Dedifferentiated amniotic fluid mesenchymal stem cell (primary cell): ENCODE data around the gene HBEGF.

Experiments used
- DNase-seq: peaks from one replicate; pipeline ENCODE4 v3.0.0-alpha.2; 2016; ENCODE audit errors: extremely low spot score

Gene HBEGF

DNA sequence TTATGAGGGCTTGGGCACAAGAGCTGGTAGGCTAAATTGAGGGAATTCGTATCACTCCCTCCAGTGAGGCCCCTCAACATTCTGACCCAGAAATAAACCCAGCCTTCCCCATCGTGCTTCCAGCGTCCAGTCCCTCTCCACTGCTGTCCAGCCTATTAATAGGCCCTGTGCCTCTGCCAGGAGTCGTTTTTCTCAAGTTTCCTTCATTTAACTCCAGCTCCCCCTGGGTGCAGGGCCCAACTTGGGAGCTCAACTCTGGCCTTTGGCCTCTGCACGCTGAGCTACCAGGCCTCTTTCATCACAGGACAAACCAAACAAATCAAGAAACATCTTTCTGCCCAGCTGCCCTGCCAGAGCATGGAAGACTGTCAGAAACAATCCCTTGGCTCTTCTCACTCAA is 10.0 kb downstream of the HBEGF start:
- DNase-seq: no peak

DNA sequence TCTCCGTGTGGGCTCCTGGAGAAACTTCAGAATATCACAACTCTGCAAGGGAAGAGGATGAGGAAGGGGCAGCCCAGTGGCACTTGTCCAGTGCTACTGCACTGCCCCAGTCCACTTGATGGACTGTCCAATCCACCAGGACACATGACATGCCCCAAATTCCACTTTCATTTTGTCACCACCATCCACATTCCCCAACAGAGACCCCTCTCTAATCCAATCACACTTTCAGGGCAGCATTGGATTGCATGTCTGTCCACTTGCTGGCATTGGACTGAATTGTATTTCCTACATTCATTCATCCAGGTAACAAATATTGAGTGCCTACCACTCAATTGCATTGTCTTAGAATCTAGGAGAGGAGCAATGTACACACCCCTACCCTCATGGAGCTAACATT is 14.8 kb downstream of the HBEGF start:
- no peak for DNase-seq

DNA sequence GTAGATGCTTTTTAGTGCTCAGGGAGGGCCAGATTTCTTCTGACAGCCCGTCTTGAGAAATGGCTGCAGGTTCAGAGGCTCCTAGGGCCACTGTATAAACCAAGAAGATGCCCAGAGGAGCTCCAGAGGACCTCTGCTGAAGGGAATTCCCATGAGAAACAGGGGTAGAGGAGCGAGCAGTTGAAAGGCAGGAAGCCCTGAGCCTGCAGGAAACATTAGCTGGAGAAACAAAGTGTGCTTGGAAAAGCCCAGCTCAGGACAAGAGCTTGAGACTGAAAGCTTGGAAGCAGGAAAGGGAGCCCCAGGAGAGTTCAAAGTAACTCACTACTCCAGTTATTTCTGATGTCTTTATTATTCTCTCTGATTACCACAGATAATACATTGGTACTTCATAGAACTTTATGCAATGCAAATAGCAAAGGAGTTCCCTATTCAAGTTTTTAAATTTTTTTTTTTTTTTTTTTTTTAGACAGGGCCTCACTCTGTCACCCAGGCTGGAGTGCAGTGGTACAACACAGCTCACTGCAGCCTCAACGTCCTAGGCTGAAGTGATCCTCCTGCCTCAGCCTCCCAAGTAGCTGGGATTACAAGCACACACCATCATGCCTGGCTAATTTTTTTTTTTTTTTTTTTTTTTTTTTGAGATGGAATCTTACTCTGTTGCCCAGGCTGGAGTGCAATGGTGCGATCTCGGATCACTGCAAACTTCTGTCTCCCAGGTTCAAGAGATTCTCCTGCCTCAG is 16.5 kb downstream of the HBEGF start:
- DNase-seq: no peak

DNA sequence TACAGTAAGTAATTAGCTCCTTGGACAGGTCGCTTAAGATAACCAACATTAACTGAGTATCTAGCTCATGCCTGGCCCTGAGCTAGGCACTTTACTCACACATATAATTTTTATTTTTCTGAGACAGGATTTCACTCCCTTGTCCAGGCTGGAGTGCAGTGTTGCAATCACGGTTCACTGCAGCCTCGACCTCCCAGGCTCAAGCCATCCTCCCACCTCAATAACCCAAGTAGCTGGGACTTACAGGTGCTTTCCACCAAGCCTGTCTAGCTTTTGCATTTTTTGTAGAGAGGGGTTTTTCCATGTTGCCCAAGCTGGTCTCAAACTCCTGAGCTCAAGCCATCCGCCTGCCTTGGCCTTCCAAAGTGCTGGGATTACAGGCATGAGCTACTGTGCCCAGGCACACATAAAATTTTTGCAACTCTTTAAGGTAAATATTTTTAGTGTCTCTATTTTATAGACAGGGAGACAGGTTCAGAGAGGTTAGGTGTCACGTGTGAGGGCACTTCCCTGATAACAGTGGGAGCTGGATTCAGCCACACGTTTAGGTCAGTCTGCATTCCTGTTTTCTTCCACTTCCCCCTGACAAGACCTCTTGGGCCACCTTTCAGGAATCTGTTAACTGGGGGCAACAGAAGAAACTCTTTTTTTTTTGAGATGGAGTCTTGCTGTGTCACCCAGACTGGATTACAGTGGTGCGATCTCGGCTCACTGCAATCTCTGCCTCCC is 18.2 kb downstream of the HBEGF start:
- no peak for DNase-seq

DNA sequence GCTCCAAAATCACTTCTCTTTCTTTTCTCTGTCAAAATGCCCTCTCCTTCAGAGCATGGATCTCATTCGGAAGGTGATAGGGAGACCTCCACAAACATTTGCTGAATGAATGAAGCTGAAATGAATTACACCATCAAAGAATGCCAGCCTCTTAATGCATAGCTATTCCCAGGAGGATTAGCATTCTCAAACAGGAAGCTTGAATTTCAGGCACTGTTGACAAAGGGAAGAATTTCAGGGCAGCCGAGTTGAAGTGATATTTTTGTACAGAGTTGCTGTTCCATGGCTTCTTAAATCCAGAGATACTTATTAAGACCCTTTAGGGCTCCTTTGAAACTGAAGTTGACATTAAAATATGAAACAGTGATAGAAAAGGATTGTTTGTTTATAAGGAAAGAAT is 18.8 kb downstream of the HBEGF start:
- peak; percentile 67 for DNase-seq

DNA sequence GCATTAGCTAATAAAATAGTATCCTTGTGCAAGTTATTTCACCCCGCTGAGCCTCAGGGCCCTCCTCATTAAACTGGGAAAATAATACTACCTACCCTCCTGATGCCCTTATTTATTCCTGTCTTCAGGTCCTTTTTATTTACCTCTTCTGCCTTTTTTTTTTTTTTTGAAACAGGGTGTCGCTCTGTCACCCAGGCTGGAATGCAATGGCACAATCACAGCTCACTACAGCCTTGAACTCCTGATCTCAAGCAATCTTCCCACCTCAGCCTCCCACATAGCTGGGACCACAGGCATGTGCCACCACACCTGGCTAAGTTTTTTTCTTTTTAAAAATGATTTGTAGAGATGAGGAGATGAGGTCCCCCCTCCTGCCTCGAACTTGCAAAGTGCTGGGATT is 20.9 kb downstream of the HBEGF start:
- no peak for DNase-seq

DNA sequence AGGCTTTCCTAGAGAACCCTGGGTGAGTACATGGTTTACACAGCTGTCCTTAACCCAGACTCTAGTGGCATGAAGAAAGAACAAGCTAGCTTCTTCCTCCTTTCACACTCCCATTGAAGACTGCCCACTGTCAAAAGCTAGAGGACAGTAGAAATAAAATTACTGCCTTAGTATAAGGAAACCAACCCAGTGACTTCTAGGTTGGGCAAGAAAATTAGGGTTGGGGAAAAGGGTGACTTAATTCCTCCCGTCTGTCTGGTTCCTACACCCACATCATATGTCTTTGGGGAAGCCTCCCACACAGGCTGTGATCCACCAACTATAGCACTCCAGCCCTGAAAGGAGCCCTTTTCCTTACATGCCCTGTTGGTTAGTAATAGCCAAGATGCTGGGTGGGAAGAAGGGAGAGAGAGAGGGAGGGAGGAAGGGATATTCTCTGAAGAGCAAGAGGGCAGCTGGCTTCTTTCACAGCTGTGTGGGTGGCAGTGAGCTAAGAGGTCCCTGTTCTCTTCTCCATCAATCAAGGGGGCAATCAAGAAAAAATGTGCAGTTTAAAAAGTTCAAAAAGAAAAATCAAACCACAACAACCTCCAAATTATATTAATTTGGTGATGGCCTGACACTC is 21.7 kb downstream of the HBEGF start:
- DNase-seq: no peak

DNA sequence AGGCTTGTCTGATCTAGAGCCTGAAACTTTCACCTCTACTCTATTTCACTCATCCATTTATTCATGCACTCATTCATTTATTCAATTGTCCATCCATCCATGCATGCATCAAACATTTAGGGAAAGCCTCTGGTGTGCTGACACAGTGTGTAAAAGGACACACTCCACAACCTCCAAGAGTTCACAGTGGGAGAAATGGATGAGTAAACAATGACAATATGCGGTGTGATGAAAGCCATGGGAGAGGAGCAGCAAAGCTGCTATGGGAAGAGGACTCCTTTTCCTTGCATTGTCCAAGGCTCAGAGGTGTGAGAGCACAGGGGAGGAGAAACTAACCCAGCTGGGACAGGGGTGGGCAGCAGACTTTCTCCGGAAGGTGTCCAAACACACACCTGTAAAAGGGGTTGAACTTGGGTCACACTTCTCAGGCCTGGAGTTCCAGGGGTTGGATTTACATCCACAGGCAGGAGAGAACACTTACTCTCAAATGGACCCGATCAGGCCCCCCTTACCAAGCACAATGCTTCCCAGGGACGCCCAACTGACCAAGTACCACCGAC is 22.3 kb downstream of the HBEGF start:
- DNase-seq: no peak

DNA sequence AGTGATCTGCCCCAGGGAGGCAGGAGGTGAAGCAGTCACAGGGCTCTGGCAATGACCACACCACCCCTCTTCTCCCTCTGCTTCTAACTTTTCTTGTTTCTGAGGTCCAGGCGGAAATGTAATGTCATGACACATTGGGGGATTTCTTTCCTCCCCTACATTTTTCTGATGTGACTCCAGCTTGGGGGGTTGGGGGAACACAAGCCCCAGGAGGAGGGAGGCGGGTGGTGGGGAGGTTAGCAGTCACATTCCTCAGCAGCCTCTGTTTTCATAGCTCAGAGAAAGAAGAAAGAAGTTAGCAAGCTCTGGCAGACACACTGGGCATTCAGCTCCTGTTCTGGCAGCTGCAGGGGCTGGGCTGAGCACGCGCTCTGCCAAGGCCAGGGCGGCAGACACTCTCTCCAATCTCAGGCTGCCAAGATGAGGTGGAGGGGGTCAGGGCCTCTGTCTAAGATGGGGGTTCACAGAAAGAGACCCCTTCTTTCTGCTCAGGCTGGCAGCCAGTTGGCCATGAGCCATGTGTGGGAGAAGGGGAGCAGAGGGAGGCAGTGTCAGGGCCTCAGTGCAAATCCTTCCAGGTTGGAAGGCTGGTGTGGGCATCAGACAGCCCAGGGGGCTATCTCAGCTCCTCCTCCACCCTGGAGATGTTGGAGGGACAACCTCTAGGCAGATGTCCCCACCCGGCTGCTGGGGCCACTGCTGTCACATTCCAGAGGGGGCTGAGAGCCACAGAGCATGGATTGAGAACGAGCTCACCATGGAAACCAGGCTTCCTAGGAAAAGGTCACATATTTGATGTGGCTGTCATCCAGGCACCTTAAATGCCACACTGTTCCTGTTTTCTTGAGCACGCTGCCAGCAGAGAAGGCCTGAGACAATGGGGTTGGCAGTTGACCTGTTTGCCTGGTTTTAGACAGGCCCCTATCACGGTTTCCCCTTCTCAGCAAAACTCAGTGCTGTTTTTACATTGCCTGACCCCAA is 23.4 kb downstream of the HBEGF start:
- DNase-seq: peak; percentile 38

DNA sequence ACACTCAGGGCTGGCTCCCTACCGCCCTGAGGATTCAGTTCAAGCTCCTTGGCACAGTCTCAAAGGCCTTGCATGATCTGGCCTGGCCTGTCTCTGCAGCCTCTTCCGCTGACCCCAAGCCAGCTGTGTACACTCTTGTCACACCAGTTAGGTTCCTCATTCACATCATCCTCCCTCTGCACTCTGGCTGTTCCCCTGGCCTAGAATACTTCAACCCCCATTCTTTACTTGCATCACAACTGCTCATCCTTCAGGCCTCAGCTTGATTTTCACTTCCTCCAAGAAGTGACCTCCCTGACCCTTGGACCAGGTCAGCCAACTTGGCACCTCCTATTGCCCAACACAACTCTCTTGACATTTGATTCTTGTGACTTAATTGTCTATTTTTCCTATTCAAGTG is 24.6 kb downstream of the HBEGF start:
- DNase-seq: no peak

DNA sequence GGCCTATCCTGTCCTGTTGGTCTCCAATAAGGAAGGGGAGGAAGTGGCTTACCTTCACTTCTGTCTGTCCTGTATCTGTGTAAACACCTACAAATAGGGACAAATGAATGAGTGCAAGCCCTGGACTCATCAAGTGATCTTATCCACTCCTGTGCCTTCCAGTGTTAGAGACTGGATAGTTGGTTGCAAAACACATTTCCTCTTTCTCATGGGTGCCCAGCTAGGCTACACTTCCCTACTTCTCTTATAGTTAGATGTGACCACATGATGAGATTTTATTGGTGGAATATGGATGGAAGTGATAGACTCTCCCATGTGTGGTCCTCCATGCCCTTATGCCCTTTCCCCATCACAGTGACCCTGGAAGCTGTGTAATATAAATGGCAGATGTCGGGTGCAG is 26.6 kb downstream of the HBEGF start:
- DNase-seq: no peak

DNA sequence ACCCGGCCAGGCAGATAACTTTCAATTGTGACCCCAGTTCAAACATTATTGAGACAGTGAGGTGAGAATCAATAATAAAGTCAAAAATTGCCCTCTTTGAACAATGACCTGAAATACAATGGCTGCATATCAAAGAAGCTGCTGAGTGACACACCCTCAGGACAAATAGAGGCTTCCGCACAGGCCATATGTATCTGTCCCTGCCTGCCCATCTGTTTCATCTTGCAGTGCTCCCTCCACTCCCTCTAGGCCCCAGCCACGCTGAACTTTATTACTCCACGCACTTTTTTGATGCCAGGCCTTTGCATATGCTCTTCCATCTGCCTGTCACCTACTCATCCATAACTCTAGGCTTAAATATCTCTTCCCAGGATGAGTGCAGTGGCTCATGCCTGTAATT is 27.6 kb downstream of the HBEGF start:
- DNase-seq: no peak

DNA sequence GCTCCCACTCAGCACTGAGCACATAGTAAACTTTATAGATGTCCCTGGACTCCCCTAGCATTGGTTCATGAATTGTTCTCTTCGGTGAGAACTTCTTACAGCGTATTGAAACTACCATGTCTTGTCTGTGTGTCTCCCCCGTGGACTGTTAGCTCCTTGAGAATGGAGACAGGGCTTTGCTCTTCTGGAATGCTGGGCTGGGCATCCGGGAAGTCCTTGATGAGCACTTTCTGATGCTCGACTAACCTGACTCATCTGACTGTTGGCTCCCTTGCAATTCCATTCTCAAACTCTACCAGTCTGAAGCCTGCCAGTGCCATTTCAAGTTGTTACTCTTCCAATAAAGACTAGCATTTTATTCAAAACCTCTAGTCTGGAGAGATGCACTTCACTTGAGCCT is 28.5 kb downstream of the HBEGF start:
- no peak for DNase-seq

DNA sequence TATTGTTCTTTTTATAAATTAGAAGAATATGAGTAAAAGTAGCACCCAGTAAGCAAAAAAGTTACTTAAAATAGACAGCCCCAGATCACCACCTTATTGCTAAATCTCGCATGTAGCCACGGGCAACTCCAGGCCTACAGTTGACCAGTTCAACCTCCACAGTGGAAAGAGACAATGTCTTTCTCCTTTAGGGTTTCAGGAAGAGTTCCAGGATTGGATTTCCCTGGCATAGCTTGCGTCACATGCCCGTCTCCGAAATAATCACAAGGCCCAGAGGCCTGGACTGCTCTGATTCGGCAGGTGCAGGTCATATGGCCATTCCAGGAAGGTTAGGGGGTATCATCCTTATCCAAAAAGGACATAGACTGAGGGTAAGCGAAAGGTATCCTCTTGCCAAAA is 33.6 kb downstream of the HBEGF start:
- DNase-seq: no peak

DNA sequence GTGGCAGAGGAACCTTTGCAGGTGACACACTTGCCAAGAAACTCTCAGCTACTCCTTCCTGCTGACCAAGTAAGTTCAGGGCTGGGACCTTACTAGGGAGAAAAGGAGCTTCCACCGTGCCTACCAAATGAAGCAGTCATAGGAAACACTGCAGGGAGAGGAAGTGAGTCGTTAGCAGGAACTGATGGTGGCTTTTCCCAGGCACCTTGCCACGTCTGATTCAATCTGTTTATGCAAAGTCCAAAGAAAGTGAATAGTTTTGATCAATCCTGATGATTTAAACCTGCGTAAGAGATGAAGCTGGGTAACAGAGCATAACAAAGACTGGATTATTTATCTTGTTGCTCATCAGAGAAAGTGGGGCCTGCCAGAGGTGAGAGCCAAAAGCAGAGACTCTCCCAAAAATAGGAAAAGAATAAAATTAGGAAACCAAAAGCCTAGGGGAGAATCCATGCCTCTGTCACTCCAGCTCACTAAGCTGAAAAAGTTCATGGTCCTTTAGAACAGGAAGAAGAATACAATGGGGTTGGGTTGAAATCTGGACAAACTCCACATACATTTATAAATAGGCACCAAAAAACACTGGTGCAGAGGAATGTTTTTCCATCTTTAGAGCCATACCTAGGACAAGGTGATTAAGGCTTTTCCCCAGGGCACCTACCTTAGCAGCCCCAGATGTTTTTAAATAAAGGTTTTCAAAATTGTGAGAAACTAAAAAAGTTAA is 34.2 kb downstream of the HBEGF start:
- peak; percentile 31 for DNase-seq

DNA sequence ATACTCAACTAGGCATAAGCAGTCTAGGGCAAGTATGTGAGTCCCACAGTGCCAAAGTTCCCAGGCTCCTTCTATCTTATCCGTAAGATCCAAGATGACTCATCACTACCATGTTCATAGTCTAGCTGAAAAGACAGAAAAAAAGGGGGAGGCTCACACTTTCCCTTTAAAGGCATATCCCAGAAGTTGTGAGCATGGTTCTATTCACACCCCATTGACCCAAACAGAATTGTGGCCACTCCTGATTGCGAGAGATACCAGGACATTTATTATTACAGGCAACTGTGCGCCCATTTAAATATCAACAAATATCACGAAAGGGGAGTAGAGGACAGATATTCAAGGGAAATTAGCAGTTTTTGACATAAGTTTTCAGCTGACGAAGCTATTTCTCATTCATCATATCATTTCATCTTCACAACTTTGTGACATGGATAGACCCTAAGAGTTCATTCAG is 35.4 kb downstream of the HBEGF start:
- peak; percentile 69 for DNase-seq

DNA sequence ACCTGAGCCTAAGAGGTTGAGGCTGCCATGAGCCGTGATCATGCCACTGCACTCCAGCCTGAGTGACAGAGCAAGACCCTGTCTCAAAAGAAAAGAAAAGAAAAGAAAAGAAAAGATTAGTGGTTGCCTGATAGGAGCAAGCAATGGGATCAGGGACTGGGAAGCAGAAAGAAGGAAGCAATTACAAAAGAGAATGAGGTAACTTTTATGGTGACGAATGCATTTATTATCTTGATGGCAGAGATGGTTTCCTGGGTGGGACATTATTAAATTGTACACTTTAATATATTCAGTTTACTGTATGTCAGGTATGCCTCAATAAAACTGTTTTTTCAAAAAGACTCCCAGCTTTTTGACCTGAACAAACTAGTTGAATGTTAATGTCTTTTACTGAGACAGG is 36.0 kb downstream of the HBEGF start:
- no peak for DNase-seq

DNA sequence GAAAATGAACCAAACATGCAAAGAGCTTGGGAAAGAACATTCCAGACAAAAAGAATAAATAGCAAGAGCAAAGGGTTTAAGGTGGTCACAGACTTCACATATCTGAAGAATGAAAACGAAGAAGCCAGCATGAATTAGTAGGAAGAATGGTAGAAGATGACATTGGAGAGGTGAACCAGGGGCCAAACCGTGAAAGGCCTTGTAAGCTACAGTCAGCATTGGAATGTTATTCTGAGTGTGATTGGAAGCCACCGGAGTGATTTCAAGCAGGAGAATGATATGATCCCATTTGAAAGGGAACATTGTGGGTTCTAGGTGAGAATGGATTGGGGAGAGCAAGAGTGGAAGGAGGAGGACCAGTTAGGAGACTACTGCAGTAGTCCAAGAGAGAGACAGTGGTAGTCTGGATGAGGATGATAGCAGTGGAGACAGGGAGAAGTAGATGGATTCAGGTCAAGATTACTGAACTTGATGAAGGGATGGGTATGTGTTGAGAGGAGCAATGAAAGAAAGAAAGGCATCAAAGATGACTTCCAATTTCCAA is 36.6 kb downstream of the HBEGF start:
- no peak for DNase-seq

DNA sequence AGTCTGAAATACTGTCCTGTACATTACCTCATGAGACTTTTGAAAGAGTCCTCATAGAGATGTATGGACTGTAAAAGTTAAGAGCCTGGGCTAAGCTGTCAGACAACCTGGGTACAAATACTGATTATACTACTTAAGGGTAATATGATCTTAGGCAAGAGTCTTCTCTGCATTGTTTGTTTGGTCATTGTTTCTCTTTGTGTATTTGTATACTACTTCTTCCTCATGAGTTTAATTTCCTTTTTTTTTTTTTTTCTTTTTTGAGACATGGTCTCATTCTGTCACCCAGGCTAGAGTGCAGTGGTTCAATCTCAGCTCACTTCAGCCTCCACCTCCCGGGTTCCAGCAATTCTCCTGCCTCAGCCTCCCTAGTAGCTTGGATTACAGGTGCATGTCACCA is 40.9 kb downstream of the HBEGF start:
- no peak for DNase-seq

DNA sequence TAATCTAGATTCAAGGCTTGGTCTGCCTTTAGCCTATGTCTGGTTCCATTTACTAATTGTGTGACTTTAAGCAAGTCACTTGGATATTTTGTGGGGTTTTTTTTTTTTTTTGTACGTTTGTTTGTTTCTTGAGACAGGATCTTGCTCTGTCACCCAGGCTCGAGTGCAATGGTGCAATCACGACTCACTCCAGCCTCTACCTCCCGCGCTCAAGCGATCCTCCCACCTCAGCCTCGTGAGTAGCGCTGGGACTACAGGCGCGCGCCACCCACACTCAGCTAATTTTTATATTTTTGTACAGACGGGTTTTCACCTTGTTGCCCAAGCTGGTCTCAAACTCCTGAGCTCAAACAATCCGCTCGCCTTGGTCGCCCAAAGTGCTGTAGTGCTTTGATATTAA is 42.4 kb downstream of the HBEGF start:
- no peak for DNase-seq
